Endometrium (tissue), 2 donors: ENCODE data around the gene KAT6B.
"Not testable (repeated sequence)": the region's sequence is repeated elsewhere in the genome, so short reads cannot be mapped to it uniquely, and the experiment has no call there.

Experiments
- FAIRE-seq: peaks from 2 replicates; lab custom pipeline; 2012; peaks lifted over from hg19 to GRCh38; lab: Jason Lieb, UNC
- donor health status: control.
- donor health status: control.

KAT6B gene

DNA sequence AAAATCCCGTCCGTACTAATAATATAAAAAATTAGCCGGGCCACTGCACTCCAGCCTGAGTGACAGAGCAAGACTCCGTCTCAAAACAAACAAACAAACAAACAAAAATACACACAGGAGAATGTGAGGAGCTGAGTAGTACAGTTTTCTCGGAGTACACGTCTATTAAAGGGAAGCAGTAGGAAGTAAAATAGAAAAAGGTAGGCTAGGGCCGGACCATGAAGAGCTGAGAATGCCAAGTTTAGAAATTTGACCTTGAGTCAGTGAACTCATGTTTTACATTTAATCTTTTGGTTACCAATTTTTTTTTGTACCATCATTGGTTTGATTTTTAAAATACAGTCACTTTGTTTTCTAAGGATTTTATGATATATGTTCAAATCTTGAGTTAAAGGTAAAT lies 64.1 kb downstream of the KAT6B start:
- no peak for FAIRE-seq

DNA sequence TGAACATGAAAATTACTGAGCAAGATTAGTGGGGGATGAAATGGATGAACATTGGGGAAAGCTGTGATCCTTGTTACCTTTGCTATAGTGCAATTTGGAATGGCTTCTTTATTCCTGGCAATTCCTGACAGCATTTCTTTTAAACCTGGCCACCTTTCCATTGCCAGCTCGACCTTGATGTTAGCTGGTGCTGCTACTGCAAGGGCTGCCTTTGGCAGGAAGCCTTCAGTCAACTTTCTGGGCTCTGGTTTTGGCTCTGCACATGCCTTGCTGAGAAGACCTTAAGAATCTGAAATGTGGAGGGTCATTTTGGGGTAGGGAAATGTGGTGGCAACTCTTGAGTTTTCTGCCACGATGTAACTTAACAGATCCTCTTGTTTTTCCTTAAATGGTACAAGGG lies 64.7 kb downstream of the KAT6B start:
- FAIRE-seq: no peak

DNA sequence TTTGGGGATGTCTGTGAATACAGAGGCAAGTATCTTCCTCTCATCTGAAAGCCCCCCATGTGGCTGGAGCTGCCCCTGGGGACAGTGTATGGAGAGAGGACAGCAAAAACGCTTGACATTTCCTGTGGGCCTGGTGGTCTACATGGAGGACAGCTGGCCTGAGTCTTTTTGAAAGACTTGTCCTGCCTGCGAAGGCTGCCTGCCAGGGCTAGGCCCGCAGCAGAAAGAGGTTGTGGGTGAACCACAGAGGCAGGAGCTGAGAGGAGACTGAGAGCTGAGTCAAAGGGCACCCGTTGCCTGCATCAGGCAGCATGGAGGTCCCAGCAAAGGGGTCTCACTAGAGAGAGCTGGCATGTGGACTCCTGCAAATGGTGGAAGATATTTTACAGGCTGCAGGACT lies 66.4 kb downstream of the KAT6B start:
- no peak for FAIRE-seq

DNA sequence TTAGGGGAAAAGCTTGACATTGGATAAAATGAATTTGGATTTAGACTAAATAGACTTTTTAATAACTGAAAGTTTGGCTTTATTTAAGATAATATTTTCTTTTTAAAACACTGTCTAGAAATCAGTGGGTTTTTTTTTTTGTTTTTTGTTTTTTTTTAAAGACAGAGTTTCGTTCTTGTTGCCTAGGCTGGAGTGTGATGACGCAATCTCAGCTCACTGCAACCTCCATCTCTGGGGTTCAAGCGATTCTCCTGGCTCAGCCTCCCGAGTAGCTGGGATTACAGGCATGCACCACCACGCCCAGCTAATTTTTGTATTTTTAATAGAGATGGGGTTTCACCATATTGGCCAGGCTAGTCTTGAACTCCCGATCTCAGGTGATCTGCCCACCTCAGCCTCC lies 66.9 kb downstream of the KAT6B start:
- not testable (repeated sequence) for FAIRE-seq

DNA sequence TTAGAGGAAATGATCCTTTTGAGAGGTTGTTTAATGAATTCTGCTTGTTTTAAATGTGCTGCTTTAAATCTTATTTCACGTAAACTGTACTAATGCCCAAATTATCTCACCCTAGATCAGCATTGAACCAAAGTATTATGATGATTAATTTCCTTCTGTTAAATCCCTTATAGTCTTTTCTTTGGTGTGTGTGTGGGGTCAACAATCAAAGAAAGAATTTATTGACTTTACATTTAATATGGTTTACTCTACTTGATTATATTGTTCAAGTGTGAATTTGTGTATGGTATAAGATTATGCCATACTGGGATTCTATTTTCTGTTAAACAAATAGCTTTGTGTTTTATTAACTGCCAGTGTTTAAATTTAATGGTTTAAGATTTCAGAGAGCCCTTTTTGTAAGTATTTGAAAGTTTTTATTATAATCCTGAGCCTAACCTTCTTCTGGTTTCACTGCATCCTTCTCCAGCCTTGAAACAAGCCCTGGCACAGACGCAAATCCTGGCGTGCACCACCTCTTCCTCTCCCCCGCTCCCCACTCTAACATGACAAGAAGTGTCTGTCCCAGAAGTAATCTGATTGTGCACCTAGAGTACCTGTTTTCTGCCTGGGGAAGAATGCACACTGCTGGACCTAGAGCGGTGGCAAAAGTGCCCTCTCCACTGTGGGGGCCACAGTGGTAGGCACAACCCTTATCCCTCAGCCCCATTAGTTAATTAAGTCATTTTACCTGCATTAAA lies 70.6 kb downstream of the KAT6B start:
- peak; percentile 8 for FAIRE-seq

- FAIRE-seq: no peak
Measured at GRCh38 chr10:74898201-74898976, 72.0 kb downstream of the KAT6B start.

GRCh38 chr10:74900297-74900696 lies 73.9 kb downstream of the KAT6B start:
- no peak for FAIRE-seq

DNA sequence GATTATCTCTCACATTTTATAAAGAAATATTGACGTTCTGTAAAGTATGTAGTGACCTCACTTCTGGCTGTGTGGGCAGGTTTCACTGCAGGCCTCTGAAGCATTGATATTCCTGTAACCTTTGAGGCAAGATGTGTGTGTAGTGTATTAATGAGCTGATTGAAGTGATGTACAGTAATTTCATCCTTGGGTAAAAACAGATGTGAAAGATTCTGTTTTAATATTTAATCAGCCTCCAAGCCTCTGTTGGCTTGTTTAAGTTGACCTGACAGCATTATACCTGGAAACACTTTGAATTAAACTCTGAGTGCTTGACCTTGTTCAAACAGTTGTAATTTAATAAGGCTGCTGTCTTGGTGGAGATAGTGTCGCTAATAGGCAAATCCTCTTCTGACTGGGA lies 74.9 kb downstream of the KAT6B start:
- no peak for FAIRE-seq

- no peak for FAIRE-seq
Measured at GRCh38 chr10:74901867-74902450, 75.6 kb downstream of the KAT6B start.

DNA sequence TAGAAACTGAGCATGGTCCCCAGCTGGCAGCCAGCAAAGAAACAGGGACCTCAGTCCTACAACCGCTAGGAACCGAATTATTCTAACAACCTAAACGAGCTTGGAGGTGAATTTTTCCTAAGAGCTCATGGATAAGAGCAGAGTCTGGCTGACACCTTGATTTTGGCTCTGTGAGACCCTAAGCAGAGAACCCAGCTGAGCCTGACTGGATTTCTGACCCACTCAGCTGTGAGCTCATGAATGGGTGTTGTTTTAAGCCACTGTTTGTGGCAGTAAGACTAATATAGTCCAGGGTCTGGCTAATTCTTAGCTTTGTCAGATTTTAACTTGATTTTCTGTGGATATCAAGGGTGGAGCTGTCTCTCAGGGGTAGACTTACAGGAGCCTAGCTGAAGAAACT lies 77.1 kb downstream of the KAT6B start:
- no peak for FAIRE-seq

DNA sequence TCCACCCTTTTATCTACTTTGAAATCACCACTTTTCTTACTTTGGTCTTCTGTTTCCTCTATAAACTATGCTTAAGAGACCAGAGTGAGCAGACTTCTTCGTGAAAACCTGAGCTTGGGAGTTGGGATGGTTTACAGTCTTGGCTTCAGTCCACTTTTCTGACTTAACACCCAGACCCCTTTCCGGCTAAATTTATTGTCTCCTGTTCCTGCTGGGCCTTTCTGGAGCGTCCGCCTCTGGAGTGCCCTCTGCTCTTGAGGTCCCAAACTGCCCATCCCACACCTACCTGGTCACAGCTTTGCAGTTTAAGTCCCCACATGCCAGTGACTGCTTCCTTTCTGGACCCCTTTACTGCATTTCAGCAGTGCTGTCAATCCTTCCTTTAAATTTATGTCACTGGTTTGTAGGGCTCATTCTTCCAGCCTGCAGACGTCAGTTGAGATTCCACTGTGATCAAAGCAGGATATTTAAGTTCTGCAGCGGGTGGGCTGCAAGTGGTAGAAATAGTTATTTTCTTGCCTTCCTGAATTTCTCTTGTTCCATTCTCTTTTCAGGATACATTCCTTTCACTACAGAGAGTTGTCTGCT lies 80.3 kb downstream of the KAT6B start:
- no peak for FAIRE-seq

GRCh38 chr10:74909670-74910069 lies 83.3 kb downstream of the KAT6B start:
- FAIRE-seq: no peak

DNA sequence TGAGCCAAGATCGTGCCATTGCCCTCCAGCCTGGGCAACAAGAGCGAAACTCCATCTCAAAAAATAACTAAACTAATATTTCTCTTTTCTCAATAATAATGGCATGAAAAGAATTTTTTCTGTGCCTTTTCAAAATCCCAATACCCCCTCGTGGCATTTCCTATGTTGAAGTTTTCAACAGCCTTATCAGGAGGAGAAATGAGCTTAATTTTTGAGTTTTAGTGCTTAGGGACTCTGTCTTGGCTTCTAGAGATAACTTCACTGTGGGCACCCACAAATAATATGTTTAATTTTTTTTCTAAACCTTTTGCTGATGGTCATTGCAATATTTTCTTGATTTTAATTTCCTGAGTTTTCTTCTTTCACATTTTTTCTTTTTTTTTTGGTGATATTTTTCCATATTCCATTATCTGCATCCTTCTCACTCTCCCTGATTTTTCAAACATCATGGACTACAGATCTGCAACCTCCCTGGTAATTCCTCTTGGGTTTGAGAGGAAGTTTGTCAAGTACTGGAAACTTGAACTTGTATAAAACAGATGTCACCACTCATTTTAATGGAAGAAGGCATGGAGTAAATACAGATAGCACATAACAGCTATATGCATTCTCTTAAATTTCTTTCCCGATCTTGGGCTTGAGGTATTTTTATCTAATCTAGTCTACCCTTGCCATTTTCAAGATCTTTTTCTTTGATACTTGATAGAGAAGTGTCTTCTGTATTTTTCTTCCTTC lies 84.0 kb downstream of the KAT6B start:
- no peak for FAIRE-seq

GRCh38 chr10:74910976-74911350 lies 84.6 kb downstream of the KAT6B start:
- FAIRE-seq: no peak

DNA sequence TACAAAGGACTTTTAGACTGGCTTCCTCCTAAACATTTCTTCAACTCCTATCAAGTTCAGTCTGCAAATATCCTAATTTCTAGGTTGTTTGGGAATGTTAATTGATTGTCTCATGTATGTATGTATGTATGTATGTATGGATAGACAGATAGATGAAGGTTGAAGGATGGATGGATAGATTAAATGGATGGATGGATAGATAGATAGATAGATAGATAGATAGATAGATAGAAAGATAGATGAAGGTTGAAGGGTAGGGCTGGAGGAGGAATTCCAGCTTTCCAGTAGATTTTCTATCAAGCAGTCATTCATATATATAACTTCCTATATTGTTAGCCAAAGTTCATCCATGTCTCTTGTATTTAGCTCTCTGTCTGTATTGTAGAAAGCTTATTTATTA lies 85.8 kb downstream of the KAT6B start:
- FAIRE-seq: no peak

- no peak for FAIRE-seq
Measured at GRCh38 chr10:74912682-74913081, 86.3 kb downstream of the KAT6B start.

DNA sequence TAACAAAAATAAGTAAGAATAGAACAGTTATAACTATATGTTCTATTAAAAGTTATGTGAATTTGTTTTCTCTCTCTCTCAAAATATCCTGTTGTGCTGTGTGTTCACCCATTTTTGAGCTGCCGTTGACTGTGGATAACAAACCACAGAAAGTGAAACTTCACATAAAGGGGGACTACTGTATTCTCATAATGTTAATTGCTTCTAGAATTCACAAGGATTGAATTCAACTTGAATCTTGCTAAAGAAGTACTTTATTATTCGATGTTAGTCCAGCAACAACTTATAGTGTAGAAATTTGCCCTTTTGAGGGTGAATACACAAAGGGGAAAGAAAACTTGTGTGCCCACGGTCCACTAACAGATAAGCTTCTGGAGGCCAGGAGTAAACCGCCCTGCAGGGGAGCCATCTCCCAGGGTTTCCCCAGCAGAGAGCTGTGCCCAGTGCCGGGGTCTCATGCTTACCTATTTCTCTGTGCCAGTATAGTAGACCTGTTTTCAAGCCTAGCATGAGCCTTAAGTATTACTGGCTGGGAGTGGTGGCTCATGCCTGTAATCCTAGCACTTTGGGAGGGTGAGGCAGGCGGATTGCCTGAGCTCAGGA lies 87.1 kb downstream of the KAT6B start:
- FAIRE-seq: no peak

- no peak for FAIRE-seq
Measured at GRCh38 chr10:74916283-74916682, 89.9 kb downstream of the KAT6B start.

GRCh38 chr10:74917481-74918077 lies 91.2 kb downstream of the KAT6B start:
- FAIRE-seq: no peak

DNA sequence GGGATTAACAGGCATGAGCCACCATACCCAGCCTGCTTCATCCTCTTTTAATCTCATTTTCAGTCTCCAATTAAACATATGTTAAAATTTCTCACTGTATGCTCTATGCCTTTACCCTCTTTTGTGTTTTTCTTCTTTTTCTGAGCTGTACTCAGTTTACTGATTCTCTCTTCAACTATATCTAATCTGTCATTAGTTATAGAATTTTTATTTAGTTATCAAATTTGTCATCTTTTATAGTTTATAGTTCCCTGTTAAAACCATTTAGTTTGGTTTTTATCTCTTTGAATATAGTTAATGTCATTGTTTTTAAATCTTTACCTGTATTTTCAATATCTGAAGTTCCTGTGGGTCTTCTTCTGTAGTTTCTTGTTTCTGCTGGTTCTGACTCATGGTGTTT lies 93.3 kb downstream of the KAT6B start:
- FAIRE-seq: no peak

DNA sequence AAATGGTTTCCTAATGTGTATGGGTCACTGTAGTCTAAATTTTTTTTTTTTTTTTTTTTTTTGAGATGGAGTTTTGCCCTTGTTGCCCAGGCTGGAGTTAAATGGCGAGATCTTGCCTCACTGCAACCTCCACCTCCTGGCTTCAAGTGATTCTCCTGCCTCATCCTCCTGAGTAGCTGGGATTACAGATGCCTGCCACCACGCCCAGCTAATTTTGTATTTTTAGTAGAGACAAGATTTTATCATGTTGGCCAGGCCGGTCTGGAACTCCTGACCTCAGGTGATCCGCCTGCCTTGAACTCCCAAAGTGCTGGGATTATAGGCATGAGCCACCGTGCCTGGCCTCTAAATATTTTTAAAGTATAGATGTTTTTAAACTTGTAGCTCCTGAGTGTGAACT lies 94.7 kb downstream of the KAT6B start:
- FAIRE-seq: not testable (repeated sequence)

DNA sequence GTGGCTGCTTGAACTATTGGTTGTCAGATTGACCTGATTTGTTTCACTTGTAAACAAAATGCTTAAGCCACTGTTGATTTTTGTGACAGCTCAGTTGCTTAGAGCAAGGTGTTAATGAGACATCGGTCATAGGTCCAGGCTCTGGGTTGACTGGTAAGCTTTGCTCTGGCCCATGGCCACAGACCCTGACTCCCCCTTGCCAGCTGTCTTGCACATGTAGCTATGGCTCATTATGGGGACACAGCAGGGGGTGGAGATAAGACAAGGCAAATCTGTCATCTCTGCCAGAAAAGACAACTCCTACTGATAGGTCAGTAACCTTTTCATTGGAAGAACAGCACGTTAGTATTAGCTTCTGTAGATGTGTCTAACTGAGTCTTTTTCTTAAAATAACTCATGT lies 95.3 kb downstream of the KAT6B start:
- no peak for FAIRE-seq
